GM19372 (cell line): Measurements from ENCODE around the gene KCNH4.
A peak's percentile ranks its signal among the peaks of the same experiment; 100 is the strongest.

Experiments used
- ATAC-seq: cut with Tn5 transposase; IDR thresholded peaks from one replicate; pipeline ENCODE4 v1.9.1; 2021; ENCODE audit warnings: mild to moderate bottlenecking, low read depth, moderate library complexity; ENCODE audit not compliant: unreplicated experiment

Gene KCNH4

DNA sequence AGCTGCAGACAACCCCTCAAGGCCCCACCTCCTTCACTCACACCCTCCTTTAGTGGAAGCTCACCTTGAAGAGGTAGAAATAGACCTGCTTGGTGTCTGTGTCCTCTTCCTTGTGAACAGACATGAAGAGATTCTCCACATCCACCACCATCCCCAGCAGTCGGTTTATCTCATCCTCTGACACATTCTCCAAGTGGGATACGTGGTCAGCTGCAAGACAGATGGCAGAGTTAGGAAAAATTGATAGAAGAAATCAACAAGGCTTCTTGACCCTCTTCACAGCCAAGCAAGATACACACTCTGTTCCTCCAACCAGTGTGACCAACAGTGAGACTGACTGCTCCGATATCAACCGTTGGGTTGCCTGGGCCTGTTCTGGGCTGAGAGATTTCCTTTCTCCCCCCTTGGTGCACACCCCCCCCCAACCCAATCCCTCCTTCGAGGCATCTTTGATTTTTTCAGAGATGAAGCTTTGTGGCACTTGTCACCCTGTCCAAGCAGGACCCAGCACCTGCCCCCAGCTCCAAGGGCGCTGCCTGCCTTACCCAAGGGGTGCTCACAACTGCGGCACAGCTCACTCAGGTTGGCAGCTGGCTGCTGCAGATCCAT, 60.7 kb downstream of the KCNH4 start:
- no peak for ATAC-seq

DNA sequence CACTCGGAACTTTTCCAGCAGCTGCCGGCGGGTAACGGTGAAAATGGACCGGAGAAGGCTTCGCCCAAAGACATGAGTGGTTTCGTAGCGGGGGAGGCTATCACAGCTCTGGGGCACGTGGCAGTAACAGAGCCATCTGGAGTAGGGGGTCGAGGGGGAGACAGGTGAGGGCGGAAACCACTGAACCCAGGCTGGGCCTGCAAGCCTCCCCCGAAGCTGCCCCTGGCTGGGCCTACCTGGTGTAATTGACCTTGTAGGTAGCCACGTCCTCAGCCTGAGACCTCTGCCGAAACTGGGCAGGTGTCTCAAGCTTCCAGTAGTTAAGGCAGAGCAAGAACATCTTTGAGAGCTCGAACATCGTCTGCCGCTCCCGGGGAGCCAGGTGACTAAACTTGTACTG, 61.6 kb downstream of the KCNH4 start:
- no peak for ATAC-seq

DNA sequence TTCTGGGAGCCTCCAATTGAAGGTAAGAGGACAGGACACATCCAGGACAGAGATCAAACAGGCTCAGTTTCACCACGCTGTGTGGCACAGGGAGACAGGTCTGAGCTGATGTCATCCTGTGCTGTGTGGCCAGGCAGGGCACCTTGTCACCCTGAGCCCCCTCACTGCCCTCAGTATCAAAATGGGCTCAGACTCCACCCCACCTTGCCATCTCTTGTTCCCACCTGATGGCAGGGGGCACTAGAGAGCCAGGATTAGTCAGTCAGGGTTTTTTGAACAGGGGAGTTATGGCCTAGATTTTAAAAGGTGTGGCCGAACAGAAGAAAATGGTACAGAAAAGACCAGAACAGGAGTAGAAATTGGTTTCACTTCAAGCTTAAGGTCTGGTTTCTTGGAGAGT, 62.4 kb downstream of the KCNH4 start:
- ATAC-seq, result no peak

DNA sequence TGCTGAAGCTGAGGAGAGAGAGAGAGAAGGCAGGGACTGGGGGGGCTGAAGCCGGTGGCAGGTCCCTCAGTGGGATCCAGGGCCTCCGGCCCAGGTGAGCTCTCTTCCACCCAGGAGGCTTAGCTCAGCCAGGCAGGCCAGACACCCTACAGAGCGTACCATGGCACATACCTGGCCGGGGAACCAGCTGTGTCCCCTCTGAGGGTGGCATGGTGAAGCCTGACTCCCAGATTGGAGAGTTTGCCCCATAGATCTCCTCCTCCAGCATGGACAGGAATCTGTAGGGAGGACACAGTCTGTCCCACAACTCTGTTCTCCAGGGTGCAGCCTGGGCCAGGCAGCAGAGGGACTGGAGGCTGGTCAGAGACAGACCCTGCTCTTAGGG, 62.8 kb downstream of the KCNH4 start:
- ATAC-seq, result no peak

DNA sequence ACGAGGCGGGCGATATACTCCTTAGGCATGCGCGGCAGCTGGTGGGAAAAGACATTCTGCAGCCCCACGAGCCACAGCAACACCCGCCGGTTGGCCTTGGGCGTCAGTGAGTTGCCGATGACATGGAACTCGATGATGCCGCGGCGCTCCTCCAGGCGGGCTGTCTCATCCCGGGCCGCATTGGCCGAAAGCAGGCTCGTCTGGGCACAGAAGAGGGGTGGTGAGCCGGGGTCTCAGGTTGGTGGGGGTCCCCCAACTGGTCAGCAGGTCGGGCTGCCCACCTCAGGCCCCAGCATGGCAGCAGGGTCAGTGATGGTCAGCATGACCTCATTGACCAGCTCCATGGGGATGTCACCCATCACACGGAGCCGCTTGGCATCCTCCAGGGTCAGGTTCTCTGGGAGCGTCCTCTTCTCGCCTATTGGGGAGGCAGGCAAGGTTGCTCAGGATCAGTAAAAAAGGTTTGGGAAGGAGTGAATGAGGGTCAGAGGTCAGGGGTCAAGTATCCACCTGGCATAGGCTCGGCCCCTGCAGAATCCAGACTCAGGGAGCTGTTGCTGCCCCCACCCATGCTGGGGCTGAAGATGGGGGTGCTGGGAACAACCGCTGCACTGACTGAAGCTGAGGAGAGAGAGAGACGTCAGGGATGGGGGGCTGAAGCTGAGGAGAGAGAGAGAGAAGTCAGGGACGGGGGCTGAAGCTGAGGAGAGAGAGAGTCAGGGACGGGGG, 63.4 kb downstream of the KCNH4 start:
- ATAC-seq, result no peak

DNA sequence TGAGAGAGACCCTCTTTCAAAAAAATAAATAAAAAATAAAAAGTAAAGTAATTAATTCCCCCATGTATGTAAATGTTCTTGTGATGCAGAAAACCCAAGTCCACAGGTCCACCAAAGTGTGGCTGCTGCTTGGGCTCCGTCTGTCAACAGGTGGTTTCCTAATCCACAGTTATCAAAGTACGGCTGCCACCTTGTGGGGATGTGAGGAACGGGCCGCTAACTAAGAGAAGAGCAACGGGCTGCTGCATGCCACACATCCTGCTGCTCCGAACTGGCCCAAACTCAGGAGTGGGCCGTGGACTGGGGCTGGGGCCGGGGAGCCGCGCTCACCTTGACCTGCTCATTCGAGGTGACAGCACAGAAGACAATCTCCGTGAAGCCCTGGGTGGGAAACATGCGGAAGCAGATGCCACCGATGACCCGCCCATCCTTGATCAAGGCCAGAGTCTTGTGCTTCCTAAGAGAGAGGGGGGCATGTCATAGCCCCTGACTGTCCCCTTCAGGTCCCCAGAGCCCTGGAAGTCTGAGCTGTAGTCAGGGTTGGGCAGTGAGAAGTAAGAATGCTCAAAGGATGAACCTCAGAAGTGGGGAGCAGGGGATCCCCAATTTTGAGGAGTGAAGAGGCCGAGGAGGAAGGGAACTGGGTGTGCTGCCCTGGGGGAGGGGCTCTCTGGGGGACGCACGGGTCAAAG, 64.1 kb downstream of the KCNH4 start:
- ATAC-seq, result no peak

DNA sequence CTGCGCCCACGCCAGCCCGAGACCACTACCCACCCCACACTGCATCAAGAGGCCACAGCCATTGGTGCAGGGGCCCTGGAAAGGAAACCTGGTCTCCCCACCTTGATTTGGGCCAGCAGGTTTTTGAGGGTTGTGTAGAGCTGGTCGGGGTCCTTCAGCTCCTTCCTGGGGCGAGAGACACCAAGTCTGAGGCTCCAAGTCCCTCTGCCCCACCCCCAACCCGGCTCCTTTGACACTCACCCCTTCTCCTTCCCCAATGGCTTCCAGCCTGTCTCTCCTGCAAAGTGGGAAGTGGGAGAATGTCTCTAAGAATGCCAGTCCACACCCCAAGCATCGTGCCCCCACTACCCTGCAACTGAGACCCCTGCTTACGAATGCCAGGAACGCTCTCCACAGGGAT, 66.8 kb downstream of the KCNH4 start:
- no peak for ATAC-seq

DNA sequence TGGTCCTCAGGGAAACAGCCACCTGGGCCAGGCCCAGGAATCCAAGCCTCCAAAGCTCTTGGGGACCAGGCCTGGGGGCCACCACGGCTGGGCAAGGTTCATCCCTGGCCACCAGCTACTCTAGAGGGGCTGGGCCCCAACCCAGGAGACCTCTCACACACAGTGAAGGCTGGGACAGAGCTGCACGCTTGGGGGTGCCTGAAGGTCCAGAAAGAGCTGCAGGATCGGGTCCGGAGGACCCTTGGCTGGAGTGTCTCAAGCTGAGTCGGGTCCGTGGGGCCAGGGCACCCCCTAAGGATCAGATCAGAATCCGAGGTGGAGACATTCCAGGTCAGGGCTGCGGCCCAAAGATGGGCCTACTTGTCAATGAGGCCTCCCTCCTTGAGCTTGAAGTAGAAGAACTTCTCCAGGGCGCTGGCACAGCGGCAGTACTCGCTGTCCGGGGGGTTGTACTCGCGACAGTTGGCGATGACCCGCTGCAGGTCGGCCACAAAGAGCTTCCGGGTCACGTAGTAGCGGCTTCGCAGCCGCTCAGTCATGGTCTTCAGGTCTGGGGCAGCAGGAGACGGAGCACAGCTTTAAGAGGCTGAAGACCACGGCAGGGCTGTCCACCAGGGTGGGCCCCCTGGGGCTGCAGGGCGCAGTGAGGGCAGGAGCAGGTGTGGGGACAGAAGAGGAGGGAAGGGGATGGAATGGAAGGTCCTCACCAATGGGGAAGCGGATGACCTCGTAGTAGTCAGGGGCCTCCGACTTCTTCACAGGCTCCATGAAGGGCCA, 67.5 kb downstream of the KCNH4 start:
- no peak for ATAC-seq

DNA sequence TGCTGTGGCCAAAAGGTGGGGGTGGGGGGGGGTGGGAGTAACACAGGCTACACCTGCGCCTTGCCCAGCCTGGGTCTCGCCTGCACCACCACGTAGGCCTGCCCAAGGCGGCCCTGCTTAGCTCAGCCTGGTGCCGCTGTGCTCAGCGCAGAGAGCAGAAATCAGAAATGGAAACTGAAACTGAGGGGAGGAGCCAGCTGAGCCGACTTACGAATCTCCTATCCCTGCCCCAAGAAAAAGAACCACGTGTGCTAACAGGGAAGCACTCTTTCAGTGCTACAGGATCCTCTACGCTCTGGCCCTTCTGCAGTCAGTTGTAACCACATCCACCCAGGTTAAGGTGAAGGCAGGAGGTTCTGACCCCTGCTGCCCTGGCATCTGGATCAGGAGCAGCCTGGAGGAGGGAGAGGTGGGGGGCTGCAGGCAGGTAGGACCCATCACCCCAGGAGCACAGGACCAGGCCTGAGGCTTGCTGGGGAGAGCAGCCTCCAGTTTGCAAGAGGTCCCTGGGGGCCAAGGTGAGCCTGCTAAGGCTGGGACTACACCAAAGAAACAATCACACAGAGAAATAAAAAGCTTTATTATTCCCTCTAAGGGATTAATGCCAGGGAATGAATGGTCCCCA, 68.3 kb downstream of the KCNH4 start, which contains the start of gene DHX58:
TSS of gene DHX58 (minus strand) at position 163 of the 625 bp plus-strand sequence. CDS start 822 bp downstream, outside the sequence.
- ATAC-seq, result peak; percentile 57

DNA sequence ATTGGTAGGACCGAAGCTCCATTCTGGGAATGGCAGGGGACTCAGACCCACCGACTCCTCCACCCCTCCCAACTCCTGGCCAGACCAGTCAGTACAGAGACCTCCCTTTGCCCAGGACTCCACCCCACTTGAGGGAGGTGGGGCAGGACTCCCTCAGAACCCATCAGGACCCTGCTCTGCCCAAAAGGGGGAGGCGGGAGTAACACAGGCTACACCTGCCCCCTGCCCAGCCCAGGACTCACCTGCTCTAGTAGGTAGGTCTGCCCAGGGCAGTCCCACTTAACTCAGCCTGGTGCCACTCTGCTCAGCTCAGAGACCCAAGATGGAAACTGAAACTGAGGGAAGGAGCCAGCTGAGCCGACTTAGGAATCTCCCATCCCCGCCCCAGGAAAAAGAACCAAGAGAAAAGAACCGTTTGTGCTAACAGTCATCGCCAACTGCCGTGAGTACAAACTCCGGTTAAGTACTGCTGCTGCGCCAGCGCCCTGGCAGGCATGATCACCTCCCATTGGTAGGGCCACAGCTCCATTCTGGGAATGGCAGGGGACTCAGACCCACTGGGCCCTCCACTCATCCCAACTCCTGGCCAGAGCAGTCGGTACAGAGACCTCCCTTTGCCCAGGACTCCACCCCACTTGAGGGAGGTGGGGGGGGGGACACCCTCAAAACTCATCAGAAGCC, 68.9 kb downstream of the KCNH4 start:
- ATAC-seq, result peak; percentile 5

DNA sequence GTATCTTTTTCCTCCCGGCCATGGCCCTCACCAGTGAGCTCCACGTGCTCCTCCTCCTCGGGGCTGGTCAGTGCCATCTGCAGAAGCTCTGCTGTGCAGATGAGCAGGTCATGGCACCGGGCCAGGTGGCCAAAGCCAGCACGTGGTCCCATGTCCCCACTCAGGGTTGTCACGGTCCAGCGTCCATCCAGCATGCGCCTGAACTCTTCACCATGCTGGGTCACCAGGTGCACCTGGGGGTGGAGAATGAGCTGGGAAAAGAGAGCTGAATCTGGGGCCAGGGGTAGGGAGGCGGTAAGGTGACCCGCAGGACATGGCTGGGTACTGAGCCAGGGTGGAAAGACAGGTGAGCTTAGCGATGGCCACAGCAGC, 69.7 kb downstream of the KCNH4 start:
- no peak for ATAC-seq

DNA sequence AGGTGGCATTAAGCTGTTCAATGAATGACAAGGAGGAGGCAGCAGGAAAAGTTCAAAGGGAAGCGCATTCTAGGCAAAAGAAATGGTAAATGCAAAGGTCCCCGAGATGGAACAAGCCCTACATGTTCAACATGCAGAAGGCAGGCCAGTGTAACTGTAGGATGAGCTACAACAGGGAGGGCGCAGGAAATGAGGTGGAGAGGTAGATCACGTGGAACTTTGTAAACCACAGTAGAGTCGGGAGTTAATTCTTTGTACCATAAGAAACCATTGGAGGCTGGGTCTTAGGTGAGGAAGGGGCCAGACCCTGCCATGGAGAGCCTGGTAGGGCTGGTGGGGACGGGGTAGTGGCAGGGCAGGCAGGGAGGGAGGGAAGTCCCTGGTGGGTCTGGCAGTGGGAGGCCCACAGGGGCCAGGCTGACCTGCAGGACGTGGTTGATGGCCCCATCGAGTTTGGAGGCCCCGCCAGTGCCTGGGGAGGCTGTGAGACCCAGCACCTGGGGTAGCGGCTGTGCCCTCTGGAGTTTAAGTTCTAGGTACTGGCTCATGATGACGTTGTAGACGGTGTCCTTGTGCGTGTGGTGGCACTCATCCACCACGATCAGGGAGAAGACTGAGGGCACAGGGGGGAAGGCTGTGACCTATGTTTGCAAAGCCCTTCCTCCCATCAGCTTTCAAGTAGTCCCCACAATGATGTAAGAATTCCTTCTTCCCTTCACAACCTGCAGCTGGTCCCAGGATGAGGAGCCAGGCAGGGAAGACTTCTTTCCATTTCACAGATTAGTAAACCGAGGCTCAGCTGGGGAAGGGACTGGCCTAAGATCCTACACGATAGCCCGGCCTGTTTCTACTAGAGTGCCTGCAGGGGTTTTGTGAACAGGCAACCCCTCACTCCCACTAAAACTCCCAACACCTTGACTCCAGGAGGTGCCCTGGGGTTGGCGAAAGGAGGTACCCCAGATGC, 70.4 kb downstream of the KCNH4 start:
- no peak for ATAC-seq

DNA sequence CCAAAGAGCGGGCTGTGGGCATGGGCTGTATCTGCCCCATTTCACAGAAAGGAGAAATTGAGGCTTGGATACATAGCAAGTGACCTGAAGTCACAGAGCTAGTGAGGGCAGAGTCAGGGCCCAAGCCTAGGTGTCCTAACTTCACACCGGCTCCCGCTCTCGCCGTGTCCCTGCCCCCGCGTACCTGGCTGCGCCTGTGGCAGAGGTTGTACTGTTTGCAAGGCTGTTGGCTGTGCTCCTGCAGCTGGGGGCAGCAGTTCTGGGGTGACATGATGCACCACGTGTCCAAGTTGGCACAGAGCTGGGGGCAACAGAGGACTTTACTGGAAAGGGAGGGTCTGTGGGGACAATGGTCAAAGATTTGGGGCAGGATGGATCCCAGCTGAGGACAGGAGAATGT, 71.9 kb downstream of the KCNH4 start:
- ATAC-seq, result no peak

DNA sequence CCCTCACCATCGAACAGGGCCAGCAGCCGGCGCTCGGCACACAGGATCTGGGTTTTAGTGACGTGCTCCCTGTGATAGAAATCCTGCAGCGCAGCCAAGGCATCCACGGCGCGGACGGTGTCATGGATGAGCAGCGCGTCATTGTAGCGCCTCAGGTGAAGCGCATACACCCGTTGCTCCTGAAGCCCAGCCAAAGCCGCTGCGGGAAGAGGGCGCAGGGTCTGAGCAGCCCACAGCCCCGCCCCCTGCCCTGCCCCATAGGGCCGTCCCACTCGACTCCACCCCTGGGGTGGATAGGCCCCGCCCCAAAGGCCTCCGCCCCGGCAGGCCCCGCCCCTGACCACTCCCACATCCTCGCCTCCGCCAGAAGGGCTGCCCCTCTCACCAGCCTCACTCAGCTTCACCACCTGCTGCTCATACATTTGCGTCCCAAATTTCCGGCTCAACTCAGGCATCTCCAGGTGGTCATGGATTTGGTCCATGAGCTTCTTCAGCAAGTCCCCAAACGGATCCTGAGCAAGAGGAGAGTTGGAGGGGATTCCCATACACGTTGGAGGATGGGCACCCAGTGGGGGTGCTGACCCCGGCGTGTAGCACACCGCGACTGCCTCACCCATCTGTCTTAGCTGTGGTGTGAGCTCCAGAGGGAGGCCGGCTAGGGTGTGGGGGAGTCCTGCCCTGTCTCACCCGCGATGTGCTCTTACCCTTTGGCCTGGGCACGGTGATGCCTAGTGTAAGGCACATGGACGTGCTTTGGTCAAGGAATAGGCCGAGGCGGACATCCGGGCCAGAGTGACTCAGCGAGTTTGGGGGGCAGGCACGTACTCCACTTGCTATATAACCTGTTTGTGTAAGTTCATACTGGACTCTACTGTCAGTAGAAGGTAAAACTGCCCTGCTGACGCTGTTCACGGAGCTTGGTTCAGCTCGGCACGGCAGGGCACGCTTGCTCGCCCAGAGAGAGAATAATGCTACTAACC, 73.1 kb downstream of the KCNH4 start:
- peak; percentile 73 for ATAC-seq

DNA sequence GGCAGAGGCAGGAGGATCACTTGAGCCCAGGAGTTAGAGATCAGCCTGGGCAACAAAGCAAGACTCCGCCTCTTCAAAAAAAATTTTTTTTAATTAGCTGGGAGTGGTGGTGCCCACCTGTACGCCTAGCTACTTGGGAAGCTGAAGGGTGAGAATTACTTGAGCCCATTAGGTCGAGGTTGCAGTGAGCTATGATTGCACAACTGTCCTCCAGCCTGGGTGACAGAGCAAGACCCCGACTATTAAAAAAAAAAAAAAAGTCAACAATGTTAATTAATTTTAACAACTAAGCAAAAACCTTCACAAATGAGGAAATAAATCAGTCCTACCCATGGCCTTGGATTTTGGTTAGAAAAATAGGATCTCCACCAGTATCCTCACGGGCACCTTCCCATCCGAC, 73.8 kb downstream of the KCNH4 start:
- no peak for ATAC-seq
